Ovary (tissue), 3 donors: Measurements from ENCODE around the gene ARMCX2.

Experiments
- EP300 ChIP-seq: sonication (generic); formaldehyde crosslinking; IDR thresholded peaks from one replicate; pipeline ENCODE4 v1.6.1; 2017; ENCODE audit warnings: antibody characterized with exemption
- POLR2A ChIP-seq: fragments of 450-650 bp; IDR thresholded peaks from one replicate; pipeline ENCODE4 v1.6.1; 2017; ENCODE audit warnings: antibody characterized with exemption, mild to moderate bottlenecking, moderate library complexity
- TF ChIP-seq, protein P1 (sequence below), 3 donors: fragments of 450-650 bp in 2 of 3; fragments of 200-600 bp in 1 of 3; IDR thresholded peaks; one replicate each; pipeline versions ENCODE4 v1.5.1 to v1.8.0; 2016 to 2022; ENCODE audit warnings: antibody characterized with exemption in 3 of 3, mild to moderate bottlenecking in 1 of 3
- donor health status: DM: no; HTN: no; CAD: no.

DNA sequence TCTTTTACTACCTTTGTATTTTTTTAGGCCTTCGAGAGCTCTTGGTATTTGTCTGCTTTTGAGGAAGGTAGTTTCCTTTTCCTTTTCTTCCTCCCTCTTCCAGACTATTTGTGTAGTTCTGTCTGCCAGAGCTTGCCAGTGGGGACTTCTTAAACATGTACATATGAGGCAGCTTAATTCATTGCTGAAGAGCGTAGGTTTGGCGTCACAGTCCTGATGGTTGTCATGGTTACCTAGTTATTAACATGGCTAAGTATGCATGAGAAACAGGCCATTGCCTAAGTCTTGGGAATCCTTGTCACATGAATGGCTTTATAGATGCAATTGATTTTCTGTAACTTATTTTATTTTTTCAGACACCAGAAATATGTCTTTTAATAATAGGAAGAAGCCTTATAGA, 48.5 kb upstream of the ARMCX2 start:
- TF ChIP-seq, protein P1, sequence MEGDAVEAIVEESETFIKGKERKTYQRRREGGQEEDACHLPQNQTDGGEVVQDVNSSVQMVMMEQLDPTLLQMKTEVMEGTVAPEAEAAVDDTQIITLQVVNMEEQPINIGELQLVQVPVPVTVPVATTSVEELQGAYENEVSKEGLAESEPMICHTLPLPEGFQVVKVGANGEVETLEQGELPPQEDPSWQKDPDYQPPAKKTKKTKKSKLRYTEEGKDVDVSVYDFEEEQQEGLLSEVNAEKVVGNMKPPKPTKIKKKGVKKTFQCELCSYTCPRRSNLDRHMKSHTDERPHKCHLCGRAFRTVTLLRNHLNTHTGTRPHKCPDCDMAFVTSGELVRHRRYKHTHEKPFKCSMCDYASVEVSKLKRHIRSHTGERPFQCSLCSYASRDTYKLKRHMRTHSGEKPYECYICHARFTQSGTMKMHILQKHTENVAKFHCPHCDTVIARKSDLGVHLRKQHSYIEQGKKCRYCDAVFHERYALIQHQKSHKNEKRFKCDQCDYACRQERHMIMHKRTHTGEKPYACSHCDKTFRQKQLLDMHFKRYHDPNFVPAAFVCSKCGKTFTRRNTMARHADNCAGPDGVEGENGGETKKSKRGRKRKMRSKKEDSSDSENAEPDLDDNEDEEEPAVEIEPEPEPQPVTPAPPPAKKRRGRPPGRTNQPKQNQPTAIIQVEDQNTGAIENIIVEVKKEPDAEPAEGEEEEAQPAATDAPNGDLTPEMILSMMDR (IDR thresholded peaks at IDR 0.05) = no peak
- TF ChIP-seq POLR2A = no peak
- no peak for TF ChIP-seq EP300
